Myocyte (in vitro differentiated cells): ENCODE measurements around the gene PPHLN1. TPM values are rescaled to one million over a fixed set of nuclear protein-coding genes. Genes with fewer than 3 reads are reported as not detected.

Experiments
- DNase-seq: peaks from one replicate; pipeline ENCODE4 v3.0.0-alpha.2; 2012; ENCODE audit warnings: low read depth
- total RNA-seq: library from RNA; depleted of rRNA; stranded (reverse); fragments of >200 nt; gene quantifications from 2 replicates; pipeline ENCODE4 v1.2.3, GENCODE V29; 2014

PPHLN1 gene
- total RNA-seq, 1 donor from 2014 or later: 60.0 TPM

- no peak for DNase-seq
These were observed 102.9 kb downstream of the PPHLN1 start for GRCh38 chr12:42428850-42429249.

- DNase-seq: no peak
These were observed 106.7 kb downstream of the PPHLN1 start for GRCh38 chr12:42432517-42433140.

- DNase-seq: no peak
These were observed 114.6 kb downstream of the PPHLN1 start for GRCh38 chr12:42440608-42441007.

GRCh38 chr12:42442311-42442759, 116.4 kb downstream of the PPHLN1 start:
- DNase-seq: no peak

- DNase-seq: no peak
These were observed 116.9 kb downstream of the PPHLN1 start for GRCh38 chr12:42442888-42443287.

- DNase-seq: no peak
These were observed 118.4 kb downstream of the PPHLN1 start for GRCh38 chr12:42444192-42444943.

GRCh38 chr12:42445891-42446290, 119.9 kb downstream of the PPHLN1 start:
- DNase-seq: no peak

- no peak for DNase-seq
These were observed 120.8 kb downstream of the PPHLN1 start for GRCh38 chr12:42446761-42447160.

GRCh38 chr12:42447371-42447786, 121.4 kb downstream of the PPHLN1 start:
- DNase-seq: no peak

GRCh38 chr12:42448841-42449240, 122.9 kb downstream of the PPHLN1 start:
- no peak for DNase-seq

- no peak for DNase-seq
These were observed 124.3 kb downstream of the PPHLN1 start for GRCh38 chr12:42450248-42450647.

GRCh38 chr12:42458575-42458974, 132.6 kb downstream of the PPHLN1 start:
- DNase-seq: no peak

GRCh38 chr12:42459336-42459847, 133.4 kb downstream of the PPHLN1 start:
- no peak for DNase-seq

GRCh38 chr12:42462486-42462885, 136.5 kb downstream of the PPHLN1 start:
- no peak for DNase-seq

- no peak for DNase-seq
These were observed 137.7 kb downstream of the PPHLN1 start for GRCh38 chr12:42463671-42464070.

GRCh38 chr12:42468341-42468821, 142.4 kb downstream of the PPHLN1 start:
- peak; percentile 46 for DNase-seq

- no peak for DNase-seq
These were observed 143.0 kb downstream of the PPHLN1 start for GRCh38 chr12:42468921-42469320.

- DNase-seq: no peak
These were observed 143.6 kb downstream of the PPHLN1 start for GRCh38 chr12:42469355-42470175.

GRCh38 chr12:42472376-42472775, 146.4 kb downstream of the PPHLN1 start:
- DNase-seq: no peak

GRCh38 chr12:42473130-42473529, 147.2 kb downstream of the PPHLN1 start:
- no peak for DNase-seq

GRCh38 chr12:42473561-42473960, 147.6 kb downstream of the PPHLN1 start:
- DNase-seq: no peak

- DNase-seq: peak; percentile 20
These were observed 148.4 kb downstream of the PPHLN1 start for GRCh38 chr12:42474391-42474790.
